DMS53 treated with DMSO at 0.1 percent for 48 hours (cell line): ENCODE data around the gene ATP6V0E1.
"Not testable (repeated sequence)": the region's sequence is repeated elsewhere in the genome, so short reads cannot be mapped to it uniquely, and the experiment has no call there.

ENCODE experiments used
- DNase-seq: peaks from one replicate; lab custom pipeline; 2025; ENCODE audit not compliant: unreplicated experiment; lab: John Stamatoyannopoulos, UW

Gene ATP6V0E1

GRCh38 chr5:173069671-173070070 lies 86.1 kb downstream of the ATP6V0E1 start:
- DNase-seq: no peak

DNA sequence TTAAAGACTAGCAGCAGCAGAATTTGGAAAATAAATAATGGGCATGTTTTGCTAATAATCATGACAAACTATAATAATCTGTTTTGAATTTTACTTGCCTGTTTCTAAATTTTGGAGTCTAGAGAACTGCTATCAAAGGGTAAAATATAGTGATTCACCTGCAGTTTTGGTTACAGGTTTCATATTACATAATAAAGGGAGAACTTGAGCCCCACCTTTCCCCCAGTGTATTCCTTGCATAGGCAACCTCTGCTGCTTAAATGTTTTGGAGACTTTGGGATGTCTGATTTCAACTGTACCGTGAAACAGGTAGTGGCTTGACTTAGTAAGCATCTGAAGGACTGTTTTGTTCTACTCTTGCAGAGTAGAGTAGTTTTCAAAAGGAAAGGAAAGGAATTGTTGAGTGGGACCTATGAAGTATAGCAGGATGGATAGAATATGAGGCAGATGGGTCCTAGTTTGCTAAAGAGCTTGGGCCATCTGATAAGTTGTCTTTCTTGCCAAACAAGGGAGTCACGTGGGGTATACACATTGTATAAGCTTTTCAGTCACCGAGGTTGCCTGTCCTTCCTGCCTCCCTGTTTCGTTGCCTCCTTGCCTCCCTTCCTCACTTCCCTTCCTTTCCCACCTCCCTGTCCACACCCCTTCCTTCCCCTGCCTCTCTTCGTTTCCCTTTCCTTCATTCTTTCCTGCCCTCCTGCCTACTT lies 91.7 kb downstream of the ATP6V0E1 start:
- no peak for DNase-seq

DNA sequence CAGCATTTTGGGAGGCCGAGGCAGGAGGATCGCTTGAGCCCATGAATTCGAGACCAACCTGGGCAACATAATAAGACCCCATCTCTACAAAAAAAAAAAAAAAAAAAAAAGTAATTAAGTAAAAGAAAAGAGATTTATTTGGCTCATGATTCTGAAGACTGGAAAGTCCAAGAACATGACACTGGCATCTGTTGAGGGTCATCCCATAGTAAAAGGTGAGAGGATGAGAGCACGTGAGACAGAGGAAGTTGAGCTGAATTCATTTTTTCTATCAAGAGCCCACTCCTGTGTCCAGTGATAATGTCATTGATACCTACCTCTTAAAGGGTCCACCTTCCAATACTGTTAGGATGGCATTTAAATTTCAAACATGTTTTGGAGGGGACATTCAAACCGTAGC lies 92.4 kb downstream of the ATP6V0E1 start:
- no peak for DNase-seq

- DNase-seq: not testable (repeated sequence)
Observed at GRCh38 chr5:173076471-173076870, 92.9 kb downstream of the ATP6V0E1 start.

DNA sequence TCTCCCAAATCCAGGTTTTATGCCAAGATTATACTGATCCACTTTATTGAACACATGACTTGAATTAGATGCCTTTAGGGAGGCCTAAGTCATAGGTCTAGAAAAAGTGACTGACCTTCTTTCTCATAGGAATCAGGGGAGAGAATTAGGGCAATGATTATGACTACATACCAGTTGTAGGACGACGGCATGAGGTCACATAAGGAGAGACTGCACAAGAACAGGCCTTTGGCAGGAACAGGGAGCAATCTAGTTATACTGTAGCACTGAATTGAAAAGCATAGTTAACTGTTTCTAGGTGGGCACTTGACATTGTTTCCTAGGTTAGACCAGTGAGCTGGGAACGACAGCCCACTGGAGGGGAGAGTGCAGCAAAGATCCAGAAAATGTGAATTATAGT lies 95.3 kb downstream of the ATP6V0E1 start:
- no peak for DNase-seq
